Measurements from ENCODE around the gene TSSK3.
"Not testable (repeated sequence)": the region's sequence is repeated elsewhere in the genome, so short reads cannot be mapped to it uniquely, and the experiment has no call there.

The TSSK3 gene

DNA sequence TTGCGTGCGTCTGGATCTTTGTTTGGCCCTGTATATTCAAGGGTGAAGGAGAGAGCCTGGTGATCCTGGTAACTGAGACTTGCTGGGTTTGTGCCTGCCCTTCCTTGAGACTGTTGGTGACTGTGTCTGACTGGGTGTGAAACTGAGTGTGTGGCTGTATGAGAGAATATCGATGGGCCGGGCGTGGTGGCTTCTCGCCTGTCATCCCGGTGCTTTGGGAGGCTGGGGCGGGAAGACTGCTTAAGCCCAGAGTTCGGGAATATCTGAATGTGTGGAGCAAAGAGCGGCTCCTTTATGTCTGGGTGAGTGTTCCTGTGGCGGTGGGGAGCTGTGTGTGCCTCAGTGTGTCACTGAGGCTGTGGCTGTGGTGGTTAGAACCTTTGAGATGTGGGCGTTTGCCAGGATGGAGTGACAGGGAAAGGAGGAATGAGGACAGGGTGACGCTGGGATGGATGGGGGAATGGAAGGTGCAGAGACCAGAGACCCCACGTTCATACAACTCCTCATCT lies 23.6 kb upstream of the TSSK3 start:
- no peak for DNase-seq (ENCODE audit: low spot score)

DNA sequence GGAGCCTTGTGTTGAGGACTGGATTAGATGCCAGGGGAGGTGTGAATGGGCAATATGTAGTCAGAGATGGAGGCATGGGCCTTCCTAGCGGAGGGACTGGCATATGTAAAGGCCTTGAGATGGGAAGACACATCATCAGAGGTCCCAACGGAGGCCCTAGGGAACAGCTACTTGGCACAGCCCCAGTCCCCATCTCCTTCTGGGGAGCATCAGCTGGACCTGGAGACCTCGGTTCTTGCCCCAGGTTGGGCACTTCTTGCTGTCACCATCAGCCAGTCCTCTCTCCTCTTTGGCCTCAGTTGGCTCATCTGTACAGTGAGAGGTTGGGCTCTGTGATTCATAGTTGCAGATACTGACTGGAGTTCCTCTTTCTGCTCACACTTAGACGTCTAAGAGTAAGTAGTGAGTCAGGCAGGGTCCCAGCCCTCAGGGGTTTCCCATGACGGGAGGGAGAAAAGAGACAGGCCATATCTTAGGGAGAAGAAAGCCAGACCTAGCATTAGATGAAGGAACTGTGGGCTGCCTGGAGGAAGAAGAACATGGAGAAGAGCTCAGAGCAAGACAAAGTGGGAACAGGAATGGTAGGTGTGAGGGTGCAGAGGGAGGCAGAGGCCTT lies 22.9 kb upstream of the TSSK3 start:
- DNase-seq (ENCODE audit: low spot score), result no peak

DNA sequence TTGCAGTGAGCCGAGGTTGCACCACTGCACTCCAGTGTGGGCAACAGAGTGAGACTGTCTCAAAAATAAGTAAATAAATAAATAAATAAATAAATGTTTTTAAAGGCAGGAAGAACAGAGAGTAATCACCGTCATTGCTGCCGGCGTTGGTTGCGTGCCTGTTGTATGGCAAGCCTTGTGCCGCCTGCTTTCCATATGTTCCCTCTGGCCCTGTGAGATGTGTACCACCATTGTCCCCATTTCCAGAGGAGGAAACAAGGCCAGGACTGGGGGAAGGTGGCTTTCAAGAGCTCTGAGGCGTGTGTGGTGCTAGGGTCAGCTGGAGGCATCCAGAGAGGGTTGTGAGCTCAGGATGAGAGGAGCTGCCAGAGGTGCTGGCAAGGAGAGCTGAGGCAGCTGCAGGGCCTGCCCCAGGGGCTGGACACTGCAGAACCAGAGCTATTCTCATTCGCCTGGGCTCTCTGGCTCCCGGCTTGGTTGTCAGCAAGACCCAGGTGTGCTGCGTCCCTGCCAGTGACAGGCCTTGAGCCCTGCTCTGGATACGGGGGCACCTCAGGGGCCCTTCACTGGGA lies 21.1 kb upstream of the TSSK3 start:
- no peak for DNase-seq (ENCODE audit: low spot score)

DNA sequence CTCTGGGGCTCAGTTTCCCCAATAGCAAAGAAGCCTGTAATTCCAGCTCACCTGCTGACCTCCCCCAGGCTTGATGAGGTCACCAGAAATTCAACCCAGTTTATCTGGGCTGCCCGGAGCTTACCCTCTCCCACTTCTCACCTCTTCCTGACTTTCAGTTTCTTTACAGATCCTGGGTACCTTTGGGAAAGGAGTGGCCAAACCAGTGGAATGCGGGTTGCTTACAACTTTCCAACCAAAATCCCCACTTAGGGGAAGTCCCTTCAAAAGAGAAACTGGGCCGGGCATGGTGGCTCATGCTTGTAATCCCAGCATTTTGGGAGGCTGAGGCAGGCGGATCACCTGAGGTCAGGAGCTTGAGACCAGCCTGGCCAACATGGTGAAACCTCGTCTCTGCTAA lies 20.4 kb upstream of the TSSK3 start:
- DNase-seq (ENCODE audit: low spot score), result no peak

- DNase-seq (ENCODE audit: low spot score), result no peak
Measured at GRCh38 chr1:32342704-32343103, 19.6 kb upstream of the TSSK3 start.

GRCh38 chr1:32345289-32345827 lies 17.0 kb upstream of the TSSK3 start:
- DNase-seq (ENCODE audit: low spot score), result no peak

DNA sequence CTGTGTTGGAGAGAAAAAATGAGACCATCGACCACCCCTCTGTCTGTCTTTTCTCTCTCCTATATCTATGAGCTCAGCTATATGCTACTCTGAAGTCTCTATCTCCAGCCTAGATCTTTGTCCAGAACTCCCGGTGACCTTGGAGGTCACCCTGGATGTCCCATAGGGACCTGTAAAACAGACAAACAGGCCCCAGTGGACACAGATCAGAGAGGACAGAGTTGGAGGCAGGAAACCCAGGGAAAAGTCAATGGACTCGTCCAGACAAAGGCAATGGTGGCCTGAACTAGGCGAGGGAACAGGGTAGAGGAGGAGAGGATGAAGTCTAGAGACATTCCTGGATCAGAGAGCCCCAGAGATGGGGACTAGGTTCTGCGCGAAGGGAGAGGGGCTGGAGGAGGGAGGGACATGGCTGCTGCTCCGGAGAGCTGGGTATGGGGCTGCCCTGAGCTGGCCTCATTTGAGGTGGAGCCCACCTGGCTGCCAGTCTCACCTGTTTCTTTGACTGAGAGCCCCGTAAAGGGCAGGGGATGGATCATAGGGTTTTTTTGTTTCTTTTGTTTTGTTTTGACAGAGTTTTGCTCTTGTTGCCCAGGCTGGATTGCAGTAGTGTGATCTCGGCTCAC lies 15.7 kb upstream of the TSSK3 start:
- DNase-seq (ENCODE audit: low spot score), result no peak

- DNase-seq (ENCODE audit: low spot score), result no peak
Measured at GRCh38 chr1:32349211-32349708, 13.1 kb upstream of the TSSK3 start.

DNA sequence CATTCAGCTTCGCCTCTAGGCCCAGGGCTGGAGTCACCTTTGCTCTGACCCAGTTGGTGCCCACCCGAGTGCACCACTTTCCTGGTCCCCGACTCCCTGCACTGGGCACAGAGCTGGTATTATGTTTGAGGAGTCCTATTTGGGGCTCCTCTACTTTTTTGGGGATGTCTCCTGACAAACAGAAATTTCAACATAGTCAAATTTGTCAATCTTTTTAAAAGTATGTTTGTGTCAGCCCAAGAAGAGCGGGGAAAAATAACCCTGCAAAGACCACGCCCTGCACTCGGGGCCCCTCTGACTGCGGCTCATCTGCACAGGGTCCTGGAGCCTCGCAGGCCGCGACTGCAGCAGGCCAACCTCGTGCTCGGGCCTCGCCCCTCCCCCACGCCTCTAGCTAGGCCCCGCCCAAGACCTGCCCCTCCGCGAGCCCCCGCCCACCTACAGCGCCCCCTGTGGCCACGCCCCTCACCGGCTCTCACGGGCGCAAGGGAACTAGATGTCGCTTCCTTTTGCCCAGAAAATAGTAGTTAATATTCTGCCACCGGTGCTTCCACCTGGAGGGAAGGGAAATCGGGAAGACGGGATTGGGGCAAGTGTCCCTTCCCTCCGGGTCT lies 11.4 kb upstream of the TSSK3 start:
- peak; percentile 85 for DNase-seq (ENCODE audit: low spot score)

DNA sequence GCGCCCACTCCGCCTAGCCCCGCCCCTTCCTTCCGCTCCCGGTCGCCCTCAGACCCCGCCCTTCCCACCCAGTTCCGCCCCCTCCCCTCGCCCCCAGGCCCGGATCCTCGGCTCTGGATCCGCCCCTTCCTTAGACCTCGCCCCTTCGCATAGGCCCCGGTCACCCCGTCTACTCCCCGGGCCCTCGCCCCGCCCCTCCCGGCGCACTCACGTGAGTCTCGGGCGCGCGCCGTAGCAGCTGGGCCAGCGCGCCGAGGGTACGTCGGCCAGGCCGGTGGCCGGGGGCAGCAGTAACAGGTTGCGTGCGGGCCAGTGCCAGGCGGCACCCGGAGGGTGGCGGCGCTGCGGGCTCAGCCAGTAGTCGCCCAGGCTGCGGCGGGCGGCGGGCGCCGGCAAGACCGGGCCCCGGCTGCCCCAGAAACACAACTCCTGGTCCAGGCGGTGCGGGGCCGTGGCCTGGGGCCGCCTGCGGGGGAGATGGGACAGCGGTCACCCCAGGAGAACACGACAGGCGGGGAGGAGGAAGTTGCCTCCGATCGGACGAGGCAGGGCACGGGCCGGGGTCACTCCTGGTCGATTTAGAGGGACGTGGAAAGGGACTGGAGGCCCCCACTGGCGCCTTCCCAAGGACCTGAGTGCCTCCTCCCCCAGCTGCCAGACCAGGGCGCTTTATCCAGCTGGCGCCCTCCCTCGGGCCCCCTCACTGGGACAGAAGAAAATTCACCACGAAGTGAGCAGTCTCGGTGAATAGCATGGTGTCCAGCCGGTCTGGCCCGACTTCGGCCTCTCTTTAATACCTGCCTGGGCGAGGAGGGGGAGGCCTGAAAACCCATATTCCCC lies 10.7 kb upstream of the TSSK3 start:
- peak; percentile 97 for DNase-seq (ENCODE audit: low spot score)

DNA sequence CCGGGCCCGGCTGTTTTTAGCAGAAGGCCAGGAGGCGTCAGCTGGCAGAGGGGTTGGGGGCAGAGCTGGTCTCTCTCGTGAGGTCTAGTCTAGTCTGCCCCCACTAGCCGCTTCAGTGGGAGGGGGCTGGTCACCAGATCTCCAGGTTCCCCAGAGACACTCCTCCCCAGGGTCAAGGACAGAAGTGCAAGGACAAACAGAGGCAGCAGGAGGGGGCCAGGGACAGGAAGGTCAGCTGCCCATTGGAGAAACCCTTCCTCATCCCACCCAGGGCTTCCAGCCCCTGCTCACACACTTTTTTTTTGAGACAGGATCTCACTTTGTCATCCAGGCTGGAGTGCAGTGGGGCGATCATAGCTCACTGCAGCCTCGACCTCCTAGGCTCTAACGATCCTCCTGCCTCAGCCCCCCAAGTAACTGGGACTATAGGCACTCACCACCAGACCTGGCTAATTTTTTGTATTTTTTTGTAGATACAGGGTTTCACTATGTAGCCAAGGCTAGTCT lies 10.0 kb upstream of the TSSK3 start:
- no peak for DNase-seq (ENCODE audit: low spot score)

- no peak for DNase-seq (ENCODE audit: low spot score)
Measured at GRCh38 chr1:32352831-32353383, 9.4 kb upstream of the TSSK3 start.

GRCh38 chr1:32353431-32353830 lies 8.9 kb upstream of the TSSK3 start:
- no peak for DNase-seq (ENCODE audit: low spot score)

- no peak for DNase-seq (ENCODE audit: low spot score)
Measured at GRCh38 chr1:32353886-32354570, 8.3 kb upstream of the TSSK3 start.

DNA sequence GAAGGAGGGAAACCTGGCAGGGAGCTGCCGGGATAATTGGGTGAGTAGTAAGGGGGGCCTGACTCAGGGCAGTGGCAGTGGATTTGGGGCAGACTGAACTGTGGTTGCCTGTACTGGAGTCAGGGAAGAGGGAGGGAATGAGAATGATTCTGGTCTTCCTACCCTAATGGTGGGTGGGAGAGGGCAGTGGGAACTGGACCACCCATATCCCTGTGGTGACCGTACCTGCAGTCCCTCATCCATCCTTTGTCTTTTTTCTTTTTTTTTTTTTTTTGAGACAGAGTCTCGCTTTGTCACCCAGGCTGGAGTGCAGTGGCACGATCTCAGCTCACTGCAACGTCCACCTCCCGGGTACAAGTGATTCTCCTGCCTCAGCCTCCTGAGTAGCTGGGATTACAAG lies 6.6 kb upstream of the TSSK3 start:
- not testable (repeated sequence) for DNase-seq (ENCODE audit: low spot score)

DNA sequence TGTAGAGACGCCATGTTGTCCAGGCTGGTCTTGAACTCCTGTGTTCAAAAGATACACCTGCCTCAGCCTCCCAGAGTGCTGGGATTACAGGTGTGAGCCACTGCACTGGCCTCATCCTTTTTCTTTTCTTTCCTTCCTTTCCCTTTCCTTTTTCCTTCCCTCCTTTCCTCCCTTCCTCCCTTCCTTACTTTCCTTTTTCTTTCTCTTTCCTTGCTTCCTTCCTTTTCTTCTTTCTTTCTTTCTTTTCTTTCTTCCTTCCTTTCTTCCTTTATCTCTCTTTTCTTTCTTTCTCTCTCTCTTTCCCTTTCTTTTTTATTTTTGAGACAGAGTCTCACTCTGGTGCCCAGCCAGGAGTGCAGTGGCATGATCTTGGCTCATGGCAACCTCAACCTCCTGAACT lies 5.9 kb upstream of the TSSK3 start:
- DNase-seq (ENCODE audit: low spot score), result no peak

DNA sequence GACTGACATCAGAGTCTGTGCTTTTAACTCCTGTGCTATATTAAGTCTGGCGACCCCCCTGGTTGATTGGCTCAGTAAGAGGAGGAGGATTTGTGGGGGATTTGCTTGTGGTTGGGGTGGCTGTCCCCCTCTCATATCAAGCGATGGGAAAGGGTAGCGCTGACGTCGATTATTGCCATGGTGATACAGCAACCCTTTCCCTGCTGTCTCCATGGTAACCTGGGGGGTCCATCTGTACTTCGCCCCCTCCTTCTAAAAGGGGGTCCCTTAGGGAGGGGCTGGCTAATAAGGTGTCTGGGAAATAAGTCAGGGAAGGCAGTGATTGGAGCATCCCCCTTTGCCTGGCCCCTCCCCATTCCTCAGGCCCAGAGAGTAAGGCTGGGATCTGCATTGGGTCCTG lies 4.7 kb upstream of the TSSK3 start:
- DNase-seq (ENCODE audit: low spot score), result no peak

DNA sequence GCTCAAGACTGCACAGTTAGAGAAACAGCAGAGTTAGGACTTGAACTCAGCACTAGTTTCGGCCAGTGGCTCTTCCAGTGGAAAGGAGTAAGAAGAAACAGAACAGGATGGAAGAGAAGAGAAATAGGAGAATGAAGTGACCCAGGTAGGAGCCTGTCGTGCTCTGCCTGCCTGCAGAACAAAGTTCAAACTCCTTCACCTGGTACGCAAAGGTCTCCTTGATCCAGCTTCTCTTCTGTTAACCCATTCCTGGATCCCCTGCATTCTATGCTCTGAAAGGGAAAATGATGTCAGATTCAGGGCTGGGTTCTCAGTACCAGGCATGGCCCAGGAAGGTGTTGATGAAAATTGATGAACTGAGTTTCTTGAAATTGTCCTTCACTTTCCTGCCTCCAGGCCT lies 3.9 kb upstream of the TSSK3 start:
- DNase-seq (ENCODE audit: low spot score), result no peak

DNA sequence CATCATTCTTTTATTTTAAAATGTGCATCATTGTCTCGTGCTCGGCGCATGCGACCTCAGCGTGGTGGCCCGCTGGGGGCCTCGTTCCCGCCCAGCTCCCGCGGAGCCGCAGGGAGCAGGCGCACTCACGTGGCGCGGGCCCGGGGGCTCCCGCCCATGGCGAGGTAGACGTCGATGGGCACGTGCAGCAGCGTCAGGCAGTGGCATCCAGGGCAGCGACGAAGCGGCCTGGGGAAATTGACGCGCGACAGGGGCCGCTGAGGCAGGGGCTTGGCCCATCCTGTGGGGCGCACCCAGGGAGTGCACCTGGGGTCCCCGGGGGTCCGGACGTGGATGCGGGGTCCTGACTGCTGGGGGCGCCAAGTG lies 1.0 kb upstream of the TSSK3 start:
- DNase-seq (ENCODE audit: low spot score), result no peak

GRCh38 chr1:32361674-32362473 lies 465 bp upstream of the TSSK3 start:
- DNase-seq (ENCODE audit: low spot score), result peak; percentile 45
